ENCODE results near the gene WNT3A.

DNA sequence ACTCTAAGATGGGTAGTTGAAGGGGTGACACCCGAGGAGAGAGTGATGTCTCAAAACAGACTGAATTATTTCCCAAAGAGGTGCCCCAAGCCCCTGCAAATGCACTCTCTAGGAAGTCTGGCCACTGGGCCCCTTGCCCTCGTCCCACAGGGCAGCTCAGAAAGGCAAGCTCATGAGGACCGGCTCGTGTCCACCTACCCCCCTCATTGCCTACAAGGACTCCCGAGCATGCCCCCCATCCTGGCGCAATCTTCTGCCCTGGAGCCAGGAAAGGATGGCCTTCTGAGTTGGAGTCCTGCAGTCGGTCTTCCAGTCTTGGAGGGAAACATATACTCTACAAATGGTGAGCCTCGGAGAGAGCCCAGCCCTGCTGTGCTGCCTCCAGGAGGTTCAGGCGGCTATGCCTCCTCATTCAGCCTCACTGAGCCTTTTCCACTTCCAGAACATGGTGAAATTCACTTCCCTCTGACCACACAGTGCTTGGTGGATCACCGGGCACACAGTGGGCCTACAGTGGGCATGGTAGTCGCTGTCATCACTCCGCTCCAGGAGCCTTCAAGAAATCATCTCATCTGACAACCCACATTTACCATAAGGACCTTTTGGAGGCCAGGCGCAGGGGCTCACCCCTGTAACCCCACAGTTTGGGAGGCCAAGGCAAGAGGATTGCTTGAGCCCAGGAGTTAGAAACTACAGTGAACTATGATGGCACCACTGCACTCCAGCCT lies 5.8 kb upstream of the WNT3A start:
- TF ChIP-seq, protein P1, sequence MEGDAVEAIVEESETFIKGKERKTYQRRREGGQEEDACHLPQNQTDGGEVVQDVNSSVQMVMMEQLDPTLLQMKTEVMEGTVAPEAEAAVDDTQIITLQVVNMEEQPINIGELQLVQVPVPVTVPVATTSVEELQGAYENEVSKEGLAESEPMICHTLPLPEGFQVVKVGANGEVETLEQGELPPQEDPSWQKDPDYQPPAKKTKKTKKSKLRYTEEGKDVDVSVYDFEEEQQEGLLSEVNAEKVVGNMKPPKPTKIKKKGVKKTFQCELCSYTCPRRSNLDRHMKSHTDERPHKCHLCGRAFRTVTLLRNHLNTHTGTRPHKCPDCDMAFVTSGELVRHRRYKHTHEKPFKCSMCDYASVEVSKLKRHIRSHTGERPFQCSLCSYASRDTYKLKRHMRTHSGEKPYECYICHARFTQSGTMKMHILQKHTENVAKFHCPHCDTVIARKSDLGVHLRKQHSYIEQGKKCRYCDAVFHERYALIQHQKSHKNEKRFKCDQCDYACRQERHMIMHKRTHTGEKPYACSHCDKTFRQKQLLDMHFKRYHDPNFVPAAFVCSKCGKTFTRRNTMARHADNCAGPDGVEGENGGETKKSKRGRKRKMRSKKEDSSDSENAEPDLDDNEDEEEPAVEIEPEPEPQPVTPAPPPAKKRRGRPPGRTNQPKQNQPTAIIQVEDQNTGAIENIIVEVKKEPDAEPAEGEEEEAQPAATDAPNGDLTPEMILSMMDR (IDR thresholded peaks at IDR 0.05) = no peak
- TF ChIP-seq, protein P2, sequence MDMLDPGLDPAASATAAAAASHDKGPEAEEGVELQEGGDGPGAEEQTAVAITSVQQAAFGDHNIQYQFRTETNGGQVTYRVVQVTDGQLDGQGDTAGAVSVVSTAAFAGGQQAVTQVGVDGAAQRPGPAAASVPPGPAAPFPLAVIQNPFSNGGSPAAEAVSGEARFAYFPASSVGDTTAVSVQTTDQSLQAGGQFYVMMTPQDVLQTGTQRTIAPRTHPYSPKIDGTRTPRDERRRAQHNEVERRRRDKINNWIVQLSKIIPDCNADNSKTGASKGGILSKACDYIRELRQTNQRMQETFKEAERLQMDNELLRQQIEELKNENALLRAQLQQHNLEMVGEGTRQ (IDR thresholded peaks at IDR 0.05; ENCODE audit: borderline replicate concordance, low read depth, low read length) = no peak
- TF ChIP-seq TAF1 (IDR thresholded peaks at IDR 0.05; ENCODE audit: borderline replicate concordance, low read depth, low read length) (no peak), EZH2phosphoT487 (IDR thresholded peaks at IDR 0.05; ENCODE audit: borderline replicate concordance, low read depth) (no peak), RAD21 (IDR thresholded peaks at IDR 0.05; ENCODE audit: low read length) (no peak), RFX5 (IDR thresholded peaks at IDR 0.05; ENCODE audit: low read length) (no peak), EP300 (IDR thresholded peaks at IDR 0.05; ENCODE audit: borderline replicate concordance in 1 of 2, low read depth in 1 of 2, low read length in 1 of 2) (no peak), FOXM1 (IDR thresholded peaks at IDR 0.05; ENCODE audit: low read depth) (no peak), NFIC (IDR thresholded peaks at IDR 0.05; ENCODE audit: borderline replicate concordance) (no peak)
- TF ChIP-seq, protein P3, sequence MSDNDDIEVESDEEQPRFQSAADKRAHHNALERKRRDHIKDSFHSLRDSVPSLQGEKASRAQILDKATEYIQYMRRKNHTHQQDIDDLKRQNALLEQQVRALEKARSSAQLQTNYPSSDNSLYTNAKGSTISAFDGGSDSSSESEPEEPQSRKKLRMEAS (IDR thresholded peaks at IDR 0.05; ENCODE audit: low read depth) = no peak

All from SK-N-SH (cell line).